Activated gamma-delta T cell (primary cell): ENCODE results near the gene POLR2J3.
"Not testable (repeated sequence)": the region's sequence is repeated elsewhere in the genome, so short reads cannot be mapped to it uniquely, and the experiment has no call there.

Experiments used
- DNase-seq: peaks from one replicate; lab custom pipeline; 2025; lab: John Stamatoyannopoulos, UW

Gene POLR2J3

GRCh38 chr7:102520797-102521196 lies 51.6 kb downstream of the POLR2J3 start:
- not testable (repeated sequence) for DNase-seq

GRCh38 chr7:102517550-102518147 lies 54.7 kb downstream of the POLR2J3 start, which contains the start of gene RASA4B:
TSS of gene RASA4B (minus strand) at chr7:102517777. CDS start at chr7:102517710, 67 bp downstream.
- not testable (repeated sequence) for DNase-seq
